ENCODE results near the gene BAD.

- TF ChIP-seq EZH2 (conservative IDR thresholded peaks at IDR 0.05; ENCODE audit: low read depth, low read length), result no peak
- TF ChIP-seq CEBPG (CRISPR knock-in tag; IDR thresholded peaks at IDR 0.05), result no peak
Observed at GRCh38 chr11:64232967-64233315, 51.5 kb downstream of the BAD start.
